SK-N-SH (cell line): ENCODE data around the gene TAS2R3. TPM values are rescaled to one million over a fixed set of nuclear protein-coding genes. Genes with fewer than 3 reads are reported as not detected.
"Not testable (repeated sequence)": the region's sequence is repeated elsewhere in the genome, so short reads cannot be mapped to it uniquely, and the experiment has no call there.

Source experiments
- CTCF ChIA-PET: fragments of 300-600, 350-600 bp; formaldehyde crosslinking; extraction: SDS; loops from one replicate; lab custom pipeline; 2021; lab: Yijun Ruan, JAX
- POLR2A ChIA-PET: fragments of 350-600 bp; sonication (Branson Sonifier 250); formaldehyde crosslinking; extraction: SDS; loops from one replicate; lab custom pipeline; 2020; ENCODE audit warnings: antibody characterized with exemption, inconsistent platforms; lab: Yijun Ruan, JAX
- DNase-seq: peaks from one replicate; pipeline ENCODE4 v3.0.0; 2012
- H2AFZ ChIP-seq: fragments of 200-600 bp; sonication (generic); 2 replicates; pipeline ENCODE4 v1.8.1; 2016; ENCODE audit warnings: antibody characterized with exemption, mild to moderate bottlenecking, low read depth
- H3F3A ChIP-seq: fragments of 200-600 bp; sonication (generic); replicated peaks from 2 replicates; pipeline ENCODE3; 2016; ENCODE audit warnings: antibody characterized with exemption, mild to moderate bottlenecking; ENCODE audit not compliant: insufficient read depth
- H3K27ac ChIP-seq, 2 experiments: fragments of 200-500 bp in 1 of 2; fragments of 200-600 bp in 1 of 2; sonication (Bioruptor generic) in 1 of 2; sonication (generic), shearing (Covaris generic) in 1 of 2; 2 replicates each; pipeline versions ENCODE4 v1.5.1 to v1.6.1; 2014 to 2016; ENCODE audit warnings: low read depth in 2 of 2, inconsistent platforms in 1 of 2, low read length in 1 of 2, mild to moderate bottlenecking in 1 of 2, mixed read lengths in 1 of 2
- H3K27me3 ChIP-seq: fragments of 200-600 bp; sonication (generic), shearing (Covaris generic); 2 replicates; pipeline ENCODE4 v1.6.1; 2016; ENCODE audit warnings: mixed run types; ENCODE audit not compliant: insufficient read depth
- H3K36me3 ChIP-seq, 2 experiments: fragments of 200-500 bp in 1 of 2; fragments of 200-600 bp in 1 of 2; sonication (Bioruptor generic) in 1 of 2; sonication (generic) in 1 of 2; replicated peaks in 1 of 2; 2 replicates each; pipeline versions ENCODE3 to v1.5.1; 2014 to 2016; ENCODE audit warnings: low read length in 1 of 2, mild to moderate bottlenecking in 1 of 2; ENCODE audit not compliant: insufficient read depth in 2 of 2, control insufficient read depth in 1 of 2
- H3K4me1 ChIP-seq, 2 experiments: fragments of 200-500 bp in 1 of 2; fragments of 200-600 bp in 1 of 2; sonication (Bioruptor generic) in 1 of 2; sonication (generic), shearing (Covaris generic) in 1 of 2; 2 replicates each; pipeline versions ENCODE4 v1.5.1 to v1.6.1; 2014 to 2016; ENCODE audit warnings: low read depth in 1 of 2, low read length in 1 of 2, mixed run types in 1 of 2; ENCODE audit not compliant: insufficient read depth in 2 of 2, control insufficient read depth in 1 of 2
- H3K4me2 ChIP-seq: fragments of 200-600 bp; sonication (generic), shearing (Covaris generic); 2 replicates; pipeline ENCODE4 v1.6.1; 2017; ENCODE audit warnings: mixed run types
- H3K4me3 ChIP-seq, 2 experiments: fragments of 200-500 bp in 1 of 2; fragments of 200-600 bp in 1 of 2; sonication (Bioruptor generic) in 1 of 2; sonication (generic), shearing (Covaris generic) in 1 of 2; 2 replicates each; pipeline versions ENCODE4 v1.5.1 to v1.8.1; 2014 to 2016; ENCODE audit warnings: low read depth in 2 of 2, inconsistent platforms in 1 of 2, low read length in 1 of 2, mild to moderate bottlenecking in 1 of 2, mixed read lengths in 1 of 2, moderate library complexity in 1 of 2
- H3K79me2 ChIP-seq: fragments of 200-600 bp; sonication (generic); 2 replicates; pipeline ENCODE4 v1.8.1; 2017; ENCODE audit warnings: mild to moderate bottlenecking; ENCODE audit not compliant: insufficient read depth
- H3K9ac ChIP-seq: fragments of 200-600 bp; sonication (generic); 2 replicates; pipeline ENCODE4 v1.6.1; 2017; ENCODE audit warnings: mixed run types
- H3K9me2 ChIP-seq: fragments of 200-600 bp; sonication (generic); 2 replicates; pipeline ENCODE4 v1.6.1; 2017; ENCODE audit warnings: mixed run types
- H3K9me3 ChIP-seq: fragments of 200-600 bp; sonication (generic); 2 replicates; pipeline ENCODE4 v1.6.1; 2017; ENCODE audit warnings: mixed run types, mild to moderate bottlenecking, moderate library complexity
- H4K20me1 ChIP-seq: fragments of 200-600 bp; sonication (generic); 2 replicates; pipeline ENCODE4 v1.6.1; 2017; ENCODE audit warnings: mild to moderate bottlenecking, mixed run types; ENCODE audit not compliant: insufficient read depth
- CHD2 ChIP-seq: fragments of 150-350 bp; IDR thresholded peaks from 2 replicates; pipeline ENCODE4 v1.6.1; 2018; ENCODE audit warnings: low read length; ENCODE audit not compliant: partially characterized antibody
- EP300 ChIP-seq, 2 experiments: IDR thresholded peaks; 2 replicates each; pipeline versions ENCODE4 v1.4.0 to v1.6.1; 2012; ENCODE audit warnings: borderline replicate concordance in 1 of 2, low read depth in 1 of 2, low read length in 1 of 2
- FOSL2 ChIP-seq: IDR thresholded peaks from 2 replicates; pipeline ENCODE4 v1.4.0; 2012; ENCODE audit warnings: low read depth, mild to moderate bottlenecking, moderate library complexity, borderline replicate concordance
- FOXM1 ChIP-seq: IDR thresholded peaks from 2 replicates; pipeline ENCODE4 v1.4.0; 2012; ENCODE audit warnings: low read depth, mild to moderate bottlenecking
- JUND ChIP-seq: IDR thresholded peaks from 2 replicates; pipeline ENCODE4 v1.4.0; 2012
- MEF2A ChIP-seq: IDR thresholded peaks from 2 replicates; pipeline ENCODE4 v1.4.0; 2012; ENCODE audit warnings: low read depth, borderline replicate concordance
- NFIC ChIP-seq: IDR thresholded peaks from 2 replicates; pipeline ENCODE4 v1.4.0; 2012; ENCODE audit warnings: borderline replicate concordance
- RAD21 ChIP-seq: IDR thresholded peaks from 2 replicates; pipeline ENCODE4 v1.6.1; 2012; ENCODE audit warnings: mild to moderate bottlenecking, low read length
- RFX5 ChIP-seq: IDR thresholded peaks from 2 replicates; pipeline ENCODE4 v1.6.1; 2012; ENCODE audit warnings: mild to moderate bottlenecking, improper control_type of control experiment, low read length
- RXRA ChIP-seq: IDR thresholded peaks from 2 replicates; pipeline ENCODE4 v1.4.0; 2012; ENCODE audit warnings: low read depth, mild to moderate bottlenecking, borderline replicate concordance
- SMC3 ChIP-seq: IDR thresholded peaks from 2 replicates; pipeline ENCODE4 v1.6.1; 2012; ENCODE audit warnings: low read depth, low read length, improper control_type of control experiment
- TCF12 ChIP-seq: IDR thresholded peaks from 2 replicates; pipeline ENCODE4 v1.4.0; 2012
- TEAD4 ChIP-seq: IDR thresholded peaks from 2 replicates; pipeline ENCODE4 v1.4.0; 2012; ENCODE audit warnings: mild to moderate bottlenecking, borderline replicate concordance; ENCODE audit not compliant: insufficient read depth
- WGBS: methylation state at CpG from one replicate; pipeline ENCODE4 v1.1.6; 2017; ENCODE audit warnings: low lambda C conversion rate; 5-methylcytosine and 5-hydroxymethylcytosine counted together
- polyA plus RNA-seq, 3 experiments: library from polyadenylated mRNA; depleted of rRNA; stranded (reverse); fragments of >200 nt; gene quantifications; 2 replicates each; pipeline ENCODE4 v1.2.3, GENCODE V29; 2012
- TF ChIP-seq, protein P1 (sequence below): IDR thresholded peaks from 2 replicates; pipeline ENCODE4 v1.4.0; 2012; ENCODE audit warnings: low read depth, borderline replicate concordance
- TF ChIP-seq, protein P2 (sequence below): fragments of 150-350 bp; IDR thresholded peaks from 2 replicates; pipeline ENCODE4 v1.6.1; 2017; ENCODE audit warnings: antibody characterized with exemption, low read length, low read depth, borderline replicate concordance
- TF ChIP-seq, protein P3 (sequence below): IDR thresholded peaks from 2 replicates; pipeline ENCODE4 v1.4.0; 2012; ENCODE audit warnings: low read depth, borderline replicate concordance
- TF ChIP-seq, protein P4 (sequence below): IDR thresholded peaks from 2 replicates; pipeline ENCODE4 v1.4.0; 2012; ENCODE audit warnings: low read depth
- TF ChIP-seq, protein P5 (sequence below): IDR thresholded peaks from 2 replicates; pipeline ENCODE4; 2012
- TF ChIP-seq, protein P6 (sequence below): IDR thresholded peaks from 2 replicates; pipeline ENCODE4 v1.6.1; 2012; ENCODE audit warnings: mild to moderate bottlenecking, low read depth, low read length, moderate library complexity

The TAS2R3 gene
- polyA plus RNA-seq, 1 of the 3 experiments (the other 2 are of a cell fraction): not detected

DNA sequence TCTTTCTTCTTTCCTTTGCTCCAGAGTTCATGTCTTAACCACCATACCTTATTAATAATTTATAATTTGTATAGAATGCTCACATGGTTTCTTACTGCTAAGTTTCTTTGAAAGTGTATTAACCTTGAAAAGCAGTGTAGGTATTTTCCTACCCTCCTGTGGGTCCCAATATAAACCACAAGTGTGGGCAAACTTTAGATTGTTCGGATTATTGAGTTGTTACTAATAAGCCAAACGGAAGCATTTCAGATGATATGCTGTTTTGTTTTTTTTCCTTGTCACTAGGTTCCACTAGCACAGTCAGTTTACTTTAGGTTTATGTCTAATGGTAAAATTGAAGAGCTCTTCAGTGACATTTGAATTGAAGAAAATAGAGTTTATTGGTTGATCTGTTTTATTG lies 15.5 kb upstream of the TAS2R3 start:
- Histone ChIP-seq H3K27ac (no peak overlapping the region), H3K79me2 (no peaks in the 10 kb centered on the region; the same call in 1 of the 2 replicates), H3K36me3 (peaks cover 92 to 97% of the 10 kb centered on the region in 2 experiments), H3K9me3 (peaks cover 28% of the 10 kb centered on the region), H3K27me3 (no peaks in the 10 kb centered on the region)
- WGBS: 88% methylated on average over 2 of the region's 2 CpGs
- TF ChIP-seq RAD21: no peak
- no peak for TF ChIP-seq FOSL2
- TF ChIP-seq RFX5: no peak
- TF ChIP-seq, protein P1, sequence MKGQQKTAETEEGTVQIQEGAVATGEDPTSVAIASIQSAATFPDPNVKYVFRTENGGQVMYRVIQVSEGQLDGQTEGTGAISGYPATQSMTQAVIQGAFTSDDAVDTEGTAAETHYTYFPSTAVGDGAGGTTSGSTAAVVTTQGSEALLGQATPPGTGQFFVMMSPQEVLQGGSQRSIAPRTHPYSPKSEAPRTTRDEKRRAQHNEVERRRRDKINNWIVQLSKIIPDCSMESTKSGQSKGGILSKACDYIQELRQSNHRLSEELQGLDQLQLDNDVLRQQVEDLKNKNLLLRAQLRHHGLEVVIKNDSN: no peak
- TF ChIP-seq, protein P2, sequence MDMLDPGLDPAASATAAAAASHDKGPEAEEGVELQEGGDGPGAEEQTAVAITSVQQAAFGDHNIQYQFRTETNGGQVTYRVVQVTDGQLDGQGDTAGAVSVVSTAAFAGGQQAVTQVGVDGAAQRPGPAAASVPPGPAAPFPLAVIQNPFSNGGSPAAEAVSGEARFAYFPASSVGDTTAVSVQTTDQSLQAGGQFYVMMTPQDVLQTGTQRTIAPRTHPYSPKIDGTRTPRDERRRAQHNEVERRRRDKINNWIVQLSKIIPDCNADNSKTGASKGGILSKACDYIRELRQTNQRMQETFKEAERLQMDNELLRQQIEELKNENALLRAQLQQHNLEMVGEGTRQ: no peak
- no peak for TF ChIP-seq TCF12
- no peak for TF ChIP-seq FOXM1
- TF ChIP-seq, protein P3, sequence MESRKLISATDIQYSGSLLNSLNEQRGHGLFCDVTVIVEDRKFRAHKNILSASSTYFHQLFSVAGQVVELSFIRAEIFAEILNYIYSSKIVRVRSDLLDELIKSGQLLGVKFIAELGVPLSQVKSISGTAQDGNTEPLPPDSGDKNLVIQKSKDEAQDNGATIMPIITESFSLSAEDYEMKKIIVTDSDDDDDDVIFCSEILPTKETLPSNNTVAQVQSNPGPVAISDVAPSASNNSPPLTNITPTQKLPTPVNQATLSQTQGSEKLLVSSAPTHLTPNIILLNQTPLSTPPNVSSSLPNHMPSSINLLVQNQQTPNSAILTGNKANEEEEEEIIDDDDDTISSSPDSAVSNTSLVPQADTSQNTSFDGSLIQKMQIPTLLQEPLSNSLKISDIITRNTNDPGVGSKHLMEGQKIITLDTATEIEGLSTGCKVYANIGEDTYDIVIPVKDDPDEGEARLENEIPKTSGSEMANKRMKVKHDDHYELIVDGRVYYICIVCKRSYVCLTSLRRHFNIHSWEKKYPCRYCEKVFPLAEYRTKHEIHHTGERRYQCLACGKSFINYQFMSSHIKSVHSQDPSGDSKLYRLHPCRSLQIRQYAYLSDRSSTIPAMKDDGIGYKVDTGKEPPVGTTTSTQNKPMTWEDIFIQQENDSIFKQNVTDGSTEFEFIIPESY: no peak
- no peak for TF ChIP-seq RXRA
- TF ChIP-seq TEAD4: no peak
- TF ChIP-seq, protein P4, sequence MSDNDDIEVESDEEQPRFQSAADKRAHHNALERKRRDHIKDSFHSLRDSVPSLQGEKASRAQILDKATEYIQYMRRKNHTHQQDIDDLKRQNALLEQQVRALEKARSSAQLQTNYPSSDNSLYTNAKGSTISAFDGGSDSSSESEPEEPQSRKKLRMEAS: no peak
- TF ChIP-seq JUND: no peak
- TF ChIP-seq NFIC: no peak
- TF ChIP-seq, protein P5, sequence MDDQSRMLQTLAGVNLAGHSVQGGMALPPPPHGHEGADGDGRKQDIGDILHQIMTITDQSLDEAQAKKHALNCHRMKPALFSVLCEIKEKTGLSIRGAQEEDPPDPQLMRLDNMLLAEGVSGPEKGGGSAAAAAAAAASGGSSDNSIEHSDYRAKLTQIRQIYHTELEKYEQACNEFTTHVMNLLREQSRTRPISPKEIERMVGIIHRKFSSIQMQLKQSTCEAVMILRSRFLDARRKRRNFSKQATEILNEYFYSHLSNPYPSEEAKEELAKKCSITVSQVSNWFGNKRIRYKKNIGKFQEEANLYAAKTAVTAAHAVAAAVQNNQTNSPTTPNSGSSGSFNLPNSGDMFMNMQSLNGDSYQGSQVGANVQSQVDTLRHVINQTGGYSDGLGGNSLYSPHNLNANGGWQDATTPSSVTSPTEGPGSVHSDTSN: no peak
- TF ChIP-seq MEF2A: no peak
- TF ChIP-seq CHD2: no peak
- no peak for TF ChIP-seq EP300 (IDR thresholded peaks at IDR 0.05; ENCODE audit: borderline replicate concordance in 1 of 2, low read depth in 1 of 2, low read length in 1 of 2)
- no peak for TF ChIP-seq SMC3
- TF ChIP-seq, protein P6, sequence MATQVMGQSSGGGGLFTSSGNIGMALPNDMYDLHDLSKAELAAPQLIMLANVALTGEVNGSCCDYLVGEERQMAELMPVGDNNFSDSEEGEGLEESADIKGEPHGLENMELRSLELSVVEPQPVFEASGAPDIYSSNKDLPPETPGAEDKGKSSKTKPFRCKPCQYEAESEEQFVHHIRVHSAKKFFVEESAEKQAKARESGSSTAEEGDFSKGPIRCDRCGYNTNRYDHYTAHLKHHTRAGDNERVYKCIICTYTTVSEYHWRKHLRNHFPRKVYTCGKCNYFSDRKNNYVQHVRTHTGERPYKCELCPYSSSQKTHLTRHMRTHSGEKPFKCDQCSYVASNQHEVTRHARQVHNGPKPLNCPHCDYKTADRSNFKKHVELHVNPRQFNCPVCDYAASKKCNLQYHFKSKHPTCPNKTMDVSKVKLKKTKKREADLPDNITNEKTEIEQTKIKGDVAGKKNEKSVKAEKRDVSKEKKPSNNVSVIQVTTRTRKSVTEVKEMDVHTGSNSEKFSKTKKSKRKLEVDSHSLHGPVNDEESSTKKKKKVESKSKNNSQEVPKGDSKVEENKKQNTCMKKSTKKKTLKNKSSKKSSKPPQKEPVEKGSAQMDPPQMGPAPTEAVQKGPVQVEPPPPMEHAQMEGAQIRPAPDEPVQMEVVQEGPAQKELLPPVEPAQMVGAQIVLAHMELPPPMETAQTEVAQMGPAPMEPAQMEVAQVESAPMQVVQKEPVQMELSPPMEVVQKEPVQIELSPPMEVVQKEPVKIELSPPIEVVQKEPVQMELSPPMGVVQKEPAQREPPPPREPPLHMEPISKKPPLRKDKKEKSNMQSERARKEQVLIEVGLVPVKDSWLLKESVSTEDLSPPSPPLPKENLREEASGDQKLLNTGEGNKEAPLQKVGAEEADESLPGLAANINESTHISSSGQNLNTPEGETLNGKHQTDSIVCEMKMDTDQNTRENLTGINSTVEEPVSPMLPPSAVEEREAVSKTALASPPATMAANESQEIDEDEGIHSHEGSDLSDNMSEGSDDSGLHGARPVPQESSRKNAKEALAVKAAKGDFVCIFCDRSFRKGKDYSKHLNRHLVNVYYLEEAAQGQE: no peak
- TF ChIP-seq, all 33 proteins: peak for 0
- DNase-seq: no peak
- CTCF ChIA-PET: interaction anchor here (0.8 to 2.7 kb wide), 2 partner anchors 10 to 41 kb away, joined by 3 to 17 read pairs; partner anchors contain the start of gene SSBP1
- POLR2A ChIA-PET: no interaction called here
- Histone ChIP-seq H3K9ac (no peak overlapping the region), H3K9me2 (no peaks in the 10 kb centered on the region), H4K20me1 (no peaks in the 10 kb centered on the region), H3K4me3 (no peak overlapping the region), H3K4me2 (no peak overlapping the region), H3K4me1 (no peaks in the 10 kb centered on the region), H2AFZ (no peak overlapping the region), H3F3A (peaks cover 27% of the 10 kb centered on the region)

DNA sequence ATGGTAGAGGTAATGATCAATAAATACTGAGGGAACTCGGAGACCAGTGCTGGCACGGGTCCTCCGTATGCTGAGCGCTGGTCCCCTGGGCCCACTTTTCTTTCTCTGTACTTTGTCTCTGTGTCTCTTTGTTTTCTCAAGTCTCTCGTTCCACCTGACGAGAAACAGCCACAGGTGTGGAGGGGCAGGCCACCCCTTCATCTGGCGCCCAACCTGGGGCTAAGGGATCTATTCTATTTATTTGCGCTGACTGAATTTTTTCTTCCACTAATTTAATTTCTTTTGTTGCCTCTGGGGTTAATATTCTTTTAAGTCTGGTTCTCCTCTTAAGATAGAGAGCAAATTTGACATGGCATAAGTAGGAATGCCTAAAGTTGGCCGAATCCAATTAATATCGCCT lies 12.0 kb upstream of the TAS2R3 start:
- H2AFZ ChIP-seq, CTCF ChIA-PET, POLR2A ChIA-PET, H3K79me2 ChIP-seq, H3K9me2 ChIP-seq, H3K4me1 ChIP-seq, DNase-seq, H3K27ac ChIP-seq, H3K9ac ChIP-seq, H3K27me3 ChIP-seq, H4K20me1 ChIP-seq, H3K4me2 ChIP-seq: not testable (repeated sequence)
- peaks cover 28% of the 10 kb centered on the region for H3K9me3 ChIP-seq
- peaks cover 86 to 91% of the 10 kb centered on the region in 2 experiments for H3K36me3 ChIP-seq
- peak overlapping the region in 1 of 2 experiments; percentile 12; a peak in 1 of 4 replicates for H3K4me3 ChIP-seq
- WGBS: 97% methylated on average over 10 of the region's 10 CpGs
- H3F3A ChIP-seq: peaks cover 12% of the 10 kb centered on the region
